OCI-M1 (cell line): Measurements from ENCODE around the gene CCNT1.

ENCODE experiments used
- DNase-seq: peaks from one replicate; lab custom pipeline; 2025; lab: John Stamatoyannopoulos, UW

The CCNT1 gene

GRCh38 chr12:48640854-48641253, 75.7 kb downstream of the CCNT1 start:
- no peak for DNase-seq

DNA sequence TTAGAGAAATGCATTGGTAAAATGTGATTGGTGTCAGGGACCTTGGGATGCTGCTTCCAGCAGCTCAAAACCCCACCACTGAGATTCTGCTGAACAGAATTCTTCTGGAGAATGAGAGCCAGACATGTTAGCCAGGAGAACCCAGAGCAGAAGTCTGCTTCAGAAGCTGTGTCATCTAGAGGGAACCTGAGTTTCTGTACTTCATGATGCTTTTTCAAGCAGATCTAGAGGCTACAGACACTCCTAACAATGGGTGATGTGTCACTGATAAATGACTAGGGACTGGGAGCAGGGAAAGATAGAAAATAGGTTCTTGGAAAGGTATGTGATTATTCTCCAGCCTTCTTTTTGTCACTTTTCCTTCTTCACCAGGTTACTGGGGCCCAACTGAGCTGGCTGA, 76.1 kb downstream of the CCNT1 start:
- no peak for DNase-seq
